Measurements from ENCODE around the gene CNOT10. TPM values are rescaled to one million over a fixed set of nuclear protein-coding genes. Genes with fewer than 3 reads are reported as not detected.

The CNOT10 gene
- total RNA-seq, 1 experiment from 2014 or later, result 46.2 TPM

DNA sequence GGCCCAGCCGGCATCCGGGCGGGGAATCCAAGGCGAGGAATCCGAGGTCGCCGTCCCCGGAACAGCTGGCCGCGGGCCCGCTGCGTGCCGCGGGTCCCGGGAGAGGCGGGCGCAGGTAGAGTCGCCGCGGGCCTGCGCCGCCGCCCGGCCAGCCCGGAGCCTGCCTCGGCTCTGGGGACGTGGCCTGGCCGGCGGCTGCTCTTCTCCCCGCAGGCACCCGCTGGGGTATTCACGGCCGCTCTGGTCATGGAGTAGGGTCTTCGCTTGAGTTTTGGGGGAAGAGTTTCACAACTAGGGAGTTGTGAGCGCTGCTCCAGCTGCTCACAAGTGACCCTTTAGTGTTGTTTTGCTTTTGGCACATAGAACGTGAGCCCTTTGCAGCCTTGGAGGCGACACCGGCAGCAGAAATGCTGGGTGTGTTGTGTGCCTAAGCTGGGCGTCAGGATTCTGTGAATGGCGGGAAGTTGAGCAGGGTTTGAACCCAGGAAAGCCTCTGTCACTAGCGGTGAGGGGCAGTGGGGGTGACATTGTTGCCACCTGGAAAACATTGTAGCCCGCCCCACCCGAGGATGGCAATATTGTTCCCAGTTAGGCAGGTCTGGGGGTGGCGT lies 136.8 kb downstream of the CNOT10 start:
- CTCF ChIA-PET, result no interaction called here
- H4K20me1 ChIP-seq (ENCODE audit: low read length), result no peaks in the 10 kb centered on the region
- ATAC-seq (no peak), DNase-seq (no peak)
- H3K27me3 ChIP-seq (ENCODE audit: low read length), result no peaks in the 10 kb centered on the region
- H3K27ac ChIP-seq (ENCODE audit: low read length), result no peak overlapping the region
- H3K4me3 ChIP-seq (ENCODE audit: low read length), result no peak overlapping the region
- no peaks in the 10 kb centered on the region for H3K9me2 ChIP-seq (replicated peaks; ENCODE audit: low read length)
- H3K79me2 ChIP-seq (ENCODE audit: low read length), result no peaks in the 10 kb centered on the region
- H3K9ac ChIP-seq (ENCODE audit: low read length), result no peak overlapping the region
- H3F3A ChIP-seq (ENCODE audit: low read length, unreplicated experiment), result no peaks in the 10 kb centered on the region
- no peaks in the 10 kb centered on the region for H3K9me3 ChIP-seq (ENCODE audit: low read length)
- intact Hi-C loops (cut with micrococcal nuclease), result no loop called here
- H3K4me1 ChIP-seq (ENCODE audit: insufficient read depth, low read length), result no peaks in the 10 kb centered on the region
- TF ChIP-seq, protein P1, sequence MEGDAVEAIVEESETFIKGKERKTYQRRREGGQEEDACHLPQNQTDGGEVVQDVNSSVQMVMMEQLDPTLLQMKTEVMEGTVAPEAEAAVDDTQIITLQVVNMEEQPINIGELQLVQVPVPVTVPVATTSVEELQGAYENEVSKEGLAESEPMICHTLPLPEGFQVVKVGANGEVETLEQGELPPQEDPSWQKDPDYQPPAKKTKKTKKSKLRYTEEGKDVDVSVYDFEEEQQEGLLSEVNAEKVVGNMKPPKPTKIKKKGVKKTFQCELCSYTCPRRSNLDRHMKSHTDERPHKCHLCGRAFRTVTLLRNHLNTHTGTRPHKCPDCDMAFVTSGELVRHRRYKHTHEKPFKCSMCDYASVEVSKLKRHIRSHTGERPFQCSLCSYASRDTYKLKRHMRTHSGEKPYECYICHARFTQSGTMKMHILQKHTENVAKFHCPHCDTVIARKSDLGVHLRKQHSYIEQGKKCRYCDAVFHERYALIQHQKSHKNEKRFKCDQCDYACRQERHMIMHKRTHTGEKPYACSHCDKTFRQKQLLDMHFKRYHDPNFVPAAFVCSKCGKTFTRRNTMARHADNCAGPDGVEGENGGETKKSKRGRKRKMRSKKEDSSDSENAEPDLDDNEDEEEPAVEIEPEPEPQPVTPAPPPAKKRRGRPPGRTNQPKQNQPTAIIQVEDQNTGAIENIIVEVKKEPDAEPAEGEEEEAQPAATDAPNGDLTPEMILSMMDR (conservative IDR thresholded peaks at IDR 0.05; ENCODE audit: low read depth, low read length), result no peak
- no peak for TF ChIP-seq EZH2 (IDR thresholded peaks at IDR 0.05; ENCODE audit: low read length, unreplicated experiment)
- TF ChIP-seq EZH2phosphoT487 (IDR thresholded peaks at IDR 0.05; ENCODE audit: borderline replicate concordance, low read length), result no peak
- H3K4me2 ChIP-seq (ENCODE audit: low read length), result no peak overlapping the region
- no peak overlapping the region for H2AFZ ChIP-seq (ENCODE audit: low read length)
- no TSS peak for BruUV-seq (replicated peaks)
- no peaks in the 10 kb centered on the region for H3K36me3 ChIP-seq (ENCODE audit: low read depth, low read length)
- POLR2A ChIA-PET (ENCODE audit: unreplicated experiment), result no interaction called here

DNA sequence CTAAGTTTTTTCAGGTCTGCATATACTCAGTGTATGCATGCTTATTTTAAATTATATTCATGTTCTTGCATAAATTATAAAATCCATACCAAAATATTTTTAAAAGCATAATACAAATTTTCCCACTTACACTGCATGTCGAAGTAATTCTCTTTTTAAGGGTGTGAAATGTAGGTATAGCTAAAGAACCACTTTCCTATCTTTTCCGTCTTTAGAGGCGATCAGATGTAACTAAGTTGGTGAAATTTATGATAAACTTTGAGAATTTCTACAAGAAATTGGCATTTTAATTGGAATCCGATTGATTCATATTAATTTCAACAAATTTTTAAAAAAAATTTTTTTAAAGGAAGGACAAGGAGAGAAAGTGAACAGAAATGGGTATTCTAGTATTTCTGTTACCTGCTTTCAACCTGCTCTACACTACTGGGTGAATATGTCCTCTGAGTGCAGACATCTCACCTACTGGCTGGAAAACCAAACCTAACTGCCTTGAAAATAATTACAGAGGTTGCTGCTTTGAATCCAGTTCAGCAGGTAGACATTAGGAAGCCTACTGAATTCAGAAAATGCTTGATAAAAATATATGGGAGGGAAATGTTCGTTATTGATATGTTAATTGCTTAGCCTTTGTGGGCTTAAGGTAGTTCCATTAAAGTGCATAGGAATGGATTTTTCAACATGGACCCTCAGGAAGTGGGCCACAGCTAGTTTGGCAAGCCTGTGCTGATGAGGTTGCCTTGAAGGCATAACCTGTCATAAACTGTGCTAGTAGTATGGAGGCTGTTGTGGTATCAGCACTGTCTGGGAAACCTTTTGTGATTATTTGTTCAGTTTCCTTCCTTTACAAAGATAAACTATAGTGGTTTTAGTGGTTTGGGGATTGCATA lies 137.9 kb downstream of the CNOT10 start:
- H4K20me1 ChIP-seq (ENCODE audit: low read length), result no peaks in the 10 kb centered on the region
- no peak overlapping the region for H3K4me3 ChIP-seq (ENCODE audit: low read length)
- no peaks in the 10 kb centered on the region for H3K9me2 ChIP-seq (replicated peaks; ENCODE audit: low read length)
- ChIA-PET POLR2A (ENCODE audit: unreplicated experiment) (no interaction called here), CTCF (no interaction called here)
- no peaks in the 10 kb centered on the region for H3K27me3 ChIP-seq (ENCODE audit: low read length)
- H3K27ac ChIP-seq (ENCODE audit: low read length), result no peak overlapping the region
- ATAC-seq, result no peak
- no peaks in the 10 kb centered on the region for H3K79me2 ChIP-seq (ENCODE audit: low read length)
- no TSS peak for BruUV-seq (replicated peaks)
- DNase-seq, result no peak
- no peaks in the 10 kb centered on the region for H3K36me3 ChIP-seq (ENCODE audit: low read depth, low read length)
- no peak overlapping the region for H3K4me2 ChIP-seq (ENCODE audit: low read length)
- no peaks in the 10 kb centered on the region for H3K4me1 ChIP-seq (ENCODE audit: insufficient read depth, low read length)
- H3F3A ChIP-seq (ENCODE audit: low read length, unreplicated experiment), result no peaks in the 10 kb centered on the region
- H3K9me3 ChIP-seq (ENCODE audit: low read length), result no peaks in the 10 kb centered on the region
- intact Hi-C loops (cut with micrococcal nuclease), result no loop called here
- H3K9ac ChIP-seq (ENCODE audit: low read length), result no peak overlapping the region
- no peak for TF ChIP-seq EZH2 (IDR thresholded peaks at IDR 0.05; ENCODE audit: low read length, unreplicated experiment)
- TF ChIP-seq, protein P1 (conservative IDR thresholded peaks at IDR 0.05; ENCODE audit: low read depth, low read length), result no peak
- no peak for TF ChIP-seq EZH2phosphoT487 (IDR thresholded peaks at IDR 0.05; ENCODE audit: borderline replicate concordance, low read length)
- H2AFZ ChIP-seq (ENCODE audit: low read length), result no peak overlapping the region

Other genes with a start within 250 kb of the CNOT10 start
- gene CMTM6, start 182.3 kb upstream of the CNOT10 start, total RNA-seq (2014; rRNA removed), result 53.3 and 67.4 TPM in 2 replicates
- 44.2 and 55.6 TPM in 2 replicates for gene DYNC1LI1, start 114.3 kb upstream of the CNOT10 start, total RNA-seq (2014; rRNA removed)
- 0.11 and 0.17 TPM in 2 replicates for gene TRIM71, start 132.8 kb downstream of the CNOT10 start, total RNA-seq (2014; rRNA removed)